ENCODE measurements around the gene OPTN. TPM values are rescaled to one million over a fixed set of nuclear protein-coding genes. Genes with fewer than 3 reads are reported as not detected.

OPTN gene
- total and polyA plus RNA-seq, 7 donors: 113 to 561 (median 390) TPM

GRCh38 chr10:13187135-13187534 lies 87.2 kb downstream of the OPTN start:
- no peaks in the 10 kb centered on the region for H3K27me3 ChIP-seq (ENCODE audit: insufficient read depth in 3 of 3, low read length in 2 of 3)
- ATAC-seq: no peak
- H3K36me3 ChIP-seq (ENCODE audit: insufficient read depth in 1 of 2, low read depth in 1 of 2): no peaks in the 10 kb centered on the region
- no peak overlapping the region for H3K27ac ChIP-seq
- 96 to 100% (median 98%) methylated on average over 3 of the region's 3 CpGs for WGBS, 3 donors
- no peak for TF ChIP-seq CTCF (IDR thresholded peaks at IDR 0.05)
- no peaks in the 10 kb centered on the region for H3K9me3 ChIP-seq
- H3K4me1 ChIP-seq: peaks cover 15% of the 10 kb centered on the region
- no peak overlapping the region for H3K4me3 ChIP-seq
- intact Hi-C loops (cut with DNase I): no loop called here
- no peak for DNase-seq

Other genes with a start within 250 kb of the OPTN start
- gene CCDC3, start 98.5 kb upstream of the OPTN start, total RNA-seq: 10 to 100 TPM in 1 of 4 donors, 1 to 10 TPM in 3; 3.1 to 10.1 (median 5.5) TPM
- gene CCDC3, start 98.5 kb upstream of the OPTN start, polyA plus RNA-seq: 10 to 100 TPM in 2 of 3 donors, 1 to 10 TPM in 1; 1.7 to 54.2 (median 13.6) TPM
- under 1 TPM in 3 of 4 donors, not detected in 1; 0.10 to 0.83 (median 0.32) TPM for gene MCM10, start 61.4 kb downstream of the OPTN start, total RNA-seq
- under 1 TPM; 0.07 to 0.21 (median 0.14) TPM for gene MCM10, start 61.4 kb downstream of the OPTN start, polyA plus RNA-seq
- not detected for gene UCMA, start 134.2 kb downstream of the OPTN start, total RNA-seq
- under 1 TPM in 1 of 3 donors, not detected in 2; 0.04 TPM for gene UCMA, start 134.2 kb downstream of the OPTN start, polyA plus RNA-seq
- gene PHYH, start 199.9 kb downstream of the OPTN start, total RNA-seq: 100 to 1,000 TPM; 129 to 210 (median 183) TPM
- gene PHYH, start 199.9 kb downstream of the OPTN start, polyA plus RNA-seq: 100 to 1,000 TPM in 2 of 3 donors, 10 to 100 TPM in 1; 99.3 to 237 (median 221) TPM
- gene SEPHS1, start 248.1 kb downstream of the OPTN start, total RNA-seq: 10 to 100 TPM; 25.1 to 27.1 (median 25.5) TPM
- gene SEPHS1, start 248.1 kb downstream of the OPTN start, polyA plus RNA-seq: 10 to 100 TPM; 29.1 to 61.0 (median 29.1) TPM

Measured in psoas muscle (tissue), 8 donors.